ENCODE data around the gene CREB3L4. TPM values are rescaled to one million over a fixed set of nuclear protein-coding genes. Genes with fewer than 3 reads are reported as not detected.

CREB3L4 gene, protein sequence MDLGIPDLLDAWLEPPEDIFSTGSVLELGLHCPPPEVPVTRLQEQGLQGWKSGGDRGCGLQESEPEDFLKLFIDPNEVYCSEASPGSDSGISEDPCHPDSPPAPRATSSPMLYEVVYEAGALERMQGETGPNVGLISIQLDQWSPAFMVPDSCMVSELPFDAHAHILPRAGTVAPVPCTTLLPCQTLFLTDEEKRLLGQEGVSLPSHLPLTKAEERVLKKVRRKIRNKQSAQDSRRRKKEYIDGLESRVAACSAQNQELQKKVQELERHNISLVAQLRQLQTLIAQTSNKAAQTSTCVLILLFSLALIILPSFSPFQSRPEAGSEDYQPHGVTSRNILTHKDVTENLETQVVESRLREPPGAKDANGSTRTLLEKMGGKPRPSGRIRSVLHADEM
- 19.9 and 28.4 TPM in 2 replicates for total RNA-seq (2014; rRNA removed; shearing (Covaris generic))

DNA sequence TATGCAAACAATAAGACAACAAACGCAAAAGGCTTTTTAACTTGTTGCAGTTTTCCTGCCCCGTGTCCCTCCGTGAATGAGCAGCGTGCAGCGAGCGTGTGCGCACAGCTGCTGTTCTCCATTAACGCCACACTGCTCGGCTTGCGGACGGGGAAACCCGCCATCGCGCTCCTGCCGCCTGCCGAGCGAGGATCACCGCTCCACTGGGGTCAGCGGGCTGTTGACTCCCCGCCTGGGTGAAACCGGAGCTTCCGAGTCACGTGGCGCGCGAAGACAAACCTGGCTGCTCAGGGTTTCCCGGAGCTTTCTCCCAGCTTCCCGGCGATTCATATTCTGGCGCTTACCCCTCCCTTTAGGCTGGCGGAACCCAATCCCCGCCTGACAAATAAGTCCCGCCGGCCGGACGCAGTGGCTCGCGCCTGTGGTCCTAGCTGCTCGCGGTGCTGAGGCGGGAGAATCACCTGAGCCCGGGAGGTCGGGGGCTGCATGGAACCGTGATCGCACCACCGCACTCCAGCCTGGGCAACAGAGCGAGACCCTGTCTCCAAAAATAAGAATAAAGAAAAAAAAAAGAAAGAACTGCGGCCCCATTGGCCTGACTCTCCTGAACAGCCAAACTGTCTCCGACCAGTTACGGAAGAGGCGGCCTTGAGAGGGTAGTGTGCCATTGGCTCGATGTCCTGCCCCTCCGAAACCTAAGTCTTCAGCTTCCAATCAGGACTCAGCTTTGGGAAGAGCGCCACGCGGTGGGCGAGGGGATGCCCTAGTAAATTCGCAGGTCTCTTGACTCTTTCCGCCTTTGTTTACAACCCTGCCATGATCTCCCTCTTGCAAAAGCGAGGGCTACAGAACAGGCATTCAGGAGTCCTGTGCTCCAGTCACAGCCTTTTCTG is at the start of gene CREB3L4:
Gene CREB3L4 (plus strand): TSS at position 796 of the 893 bp plus-strand sequence. CDS start 624 bp downstream, outside the sequence.
- DNase-seq (ENCODE audit: low spot score) = peak; percentile 97

DNA sequence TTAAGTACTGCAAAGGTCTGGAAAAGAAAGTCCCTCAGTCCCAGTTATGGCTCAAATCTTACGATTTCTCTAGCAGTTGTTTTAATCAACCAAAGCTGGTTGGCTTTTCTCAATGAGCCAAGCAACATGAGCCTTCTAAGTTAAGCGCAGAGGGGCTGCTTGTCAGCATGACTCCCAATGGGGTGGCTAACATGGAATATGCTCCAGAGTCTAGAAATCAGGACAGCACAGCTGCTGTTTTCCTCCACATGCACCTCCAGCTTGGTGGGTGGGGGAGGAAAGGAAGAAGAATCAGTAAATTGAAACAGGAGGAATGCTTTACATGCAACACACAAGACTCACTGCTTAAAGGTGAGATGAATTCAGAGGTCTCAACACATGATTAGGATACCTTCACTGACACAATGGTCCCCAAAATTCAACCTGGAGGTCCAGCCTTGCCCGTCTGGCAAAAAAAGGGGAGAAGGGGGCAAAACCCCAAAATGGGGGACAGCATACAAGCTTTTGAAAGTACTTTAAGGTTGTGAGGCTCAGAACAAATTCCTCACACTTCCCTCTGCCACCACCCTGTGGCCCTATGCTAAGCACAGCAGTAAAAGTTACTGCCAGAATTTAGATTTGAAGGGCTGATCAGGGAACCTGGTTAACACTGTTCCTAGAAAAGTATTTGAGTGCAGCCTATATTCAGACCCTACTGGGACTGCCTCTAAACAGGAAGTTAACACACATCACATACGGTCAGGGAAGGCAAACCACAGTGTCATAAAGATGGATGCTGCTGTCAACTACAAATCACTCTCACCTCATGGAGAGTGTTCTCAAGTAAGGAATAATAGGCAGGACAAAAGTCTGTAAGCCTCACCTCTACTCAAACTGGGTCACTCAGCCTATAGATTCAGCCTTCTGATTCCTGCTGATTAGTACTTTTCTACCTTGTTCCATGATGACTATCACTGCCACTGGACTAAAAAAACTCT is 47.5 kb upstream of the CREB3L4 start:
- DNase-seq (ENCODE audit: low spot score) = peak; percentile 45

DNA sequence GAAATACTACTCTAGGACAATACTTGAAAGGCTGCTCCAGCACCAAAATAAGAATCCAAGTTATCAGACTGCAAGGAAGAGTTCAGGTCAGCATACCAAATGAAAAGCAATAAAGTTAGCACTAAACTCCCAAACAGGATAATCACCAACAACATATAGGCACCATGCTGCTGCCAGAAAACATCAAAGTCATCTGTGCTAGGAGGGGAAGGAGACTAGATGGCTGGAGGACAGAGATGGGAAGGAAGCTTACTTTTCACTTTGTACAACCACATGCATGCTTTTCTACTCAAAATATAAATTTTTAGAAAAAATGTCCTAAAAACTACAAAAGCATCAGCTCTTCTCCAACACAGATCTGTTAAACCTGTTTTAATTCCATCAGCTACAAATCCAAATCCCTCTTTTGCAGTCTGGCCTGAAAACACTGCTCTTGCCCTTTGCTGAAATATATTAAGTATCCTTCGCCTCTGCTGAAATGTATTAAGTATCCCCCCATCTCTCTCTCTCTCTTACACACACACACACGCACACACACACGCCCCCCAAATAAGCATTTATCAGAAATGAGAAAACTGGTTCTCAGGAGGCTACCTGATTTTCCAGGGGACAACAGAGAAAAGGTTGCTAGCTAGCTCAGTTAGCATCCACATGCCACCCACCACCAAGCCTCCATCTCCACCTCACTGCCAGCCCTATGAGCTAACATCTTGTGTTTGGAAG is 46.5 kb upstream of the CREB3L4 start:
- no peak for DNase-seq (ENCODE audit: low spot score)

DNA sequence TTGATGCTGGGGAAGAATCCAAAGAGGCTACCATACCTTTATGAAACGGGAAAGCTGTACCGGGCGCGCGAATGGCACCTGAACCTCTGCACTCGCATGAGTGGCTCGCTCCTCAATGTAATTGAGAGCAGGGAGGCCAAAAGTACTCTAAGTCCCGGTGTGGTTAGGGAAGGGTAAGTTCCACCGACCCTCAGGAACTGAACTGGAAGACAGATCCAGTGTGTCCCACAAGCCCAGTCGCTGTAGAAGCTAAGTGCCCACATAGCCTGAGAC is 46.0 kb upstream of the CREB3L4 start:
- DNase-seq (ENCODE audit: low spot score) = no peak

DNA sequence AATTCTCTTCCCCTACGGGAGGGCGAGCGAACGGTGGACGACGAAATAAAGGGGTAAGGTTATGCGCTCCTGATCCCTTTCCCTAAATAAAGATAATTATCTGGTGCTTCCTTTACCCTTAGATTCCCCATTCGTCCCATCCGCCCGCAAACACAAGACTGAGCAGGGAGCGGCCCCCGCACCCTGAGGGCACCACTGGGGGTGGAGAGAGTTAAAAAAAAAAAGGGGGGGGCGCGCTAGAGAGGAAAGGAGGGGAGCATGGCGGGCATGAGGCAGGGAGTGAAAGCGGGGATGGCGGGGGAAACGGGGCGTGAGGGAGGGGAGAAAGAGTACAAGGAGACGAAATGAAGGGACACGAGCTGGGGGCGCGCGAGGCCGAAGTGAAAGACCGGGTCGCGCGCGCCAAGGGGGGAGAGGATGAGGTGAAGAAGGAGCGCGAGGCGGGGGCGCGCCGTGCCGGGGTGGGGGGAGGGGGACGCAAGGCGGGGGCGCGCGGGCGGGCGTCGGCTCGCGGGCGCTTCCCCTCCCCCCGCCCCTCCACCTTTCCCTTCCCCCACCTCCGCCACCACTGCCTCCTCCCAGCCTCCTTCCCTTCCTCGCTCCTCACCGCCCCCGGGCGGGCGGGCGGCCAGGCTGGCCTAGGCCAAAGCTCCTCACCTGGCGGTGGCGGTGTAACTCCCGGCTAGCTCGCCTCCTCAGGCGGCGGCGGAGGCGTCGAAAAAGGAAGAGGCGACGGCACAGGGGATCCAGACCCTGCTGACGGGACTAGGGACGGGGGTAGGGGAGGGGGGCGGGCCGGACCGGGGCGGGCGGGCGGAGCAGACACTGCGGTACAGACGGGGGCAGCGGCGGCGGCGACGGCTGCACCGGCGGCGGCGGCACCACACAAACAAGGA is 45.4 kb upstream of the CREB3L4 start:
- DNase-seq (ENCODE audit: low spot score) = no peak

DNA sequence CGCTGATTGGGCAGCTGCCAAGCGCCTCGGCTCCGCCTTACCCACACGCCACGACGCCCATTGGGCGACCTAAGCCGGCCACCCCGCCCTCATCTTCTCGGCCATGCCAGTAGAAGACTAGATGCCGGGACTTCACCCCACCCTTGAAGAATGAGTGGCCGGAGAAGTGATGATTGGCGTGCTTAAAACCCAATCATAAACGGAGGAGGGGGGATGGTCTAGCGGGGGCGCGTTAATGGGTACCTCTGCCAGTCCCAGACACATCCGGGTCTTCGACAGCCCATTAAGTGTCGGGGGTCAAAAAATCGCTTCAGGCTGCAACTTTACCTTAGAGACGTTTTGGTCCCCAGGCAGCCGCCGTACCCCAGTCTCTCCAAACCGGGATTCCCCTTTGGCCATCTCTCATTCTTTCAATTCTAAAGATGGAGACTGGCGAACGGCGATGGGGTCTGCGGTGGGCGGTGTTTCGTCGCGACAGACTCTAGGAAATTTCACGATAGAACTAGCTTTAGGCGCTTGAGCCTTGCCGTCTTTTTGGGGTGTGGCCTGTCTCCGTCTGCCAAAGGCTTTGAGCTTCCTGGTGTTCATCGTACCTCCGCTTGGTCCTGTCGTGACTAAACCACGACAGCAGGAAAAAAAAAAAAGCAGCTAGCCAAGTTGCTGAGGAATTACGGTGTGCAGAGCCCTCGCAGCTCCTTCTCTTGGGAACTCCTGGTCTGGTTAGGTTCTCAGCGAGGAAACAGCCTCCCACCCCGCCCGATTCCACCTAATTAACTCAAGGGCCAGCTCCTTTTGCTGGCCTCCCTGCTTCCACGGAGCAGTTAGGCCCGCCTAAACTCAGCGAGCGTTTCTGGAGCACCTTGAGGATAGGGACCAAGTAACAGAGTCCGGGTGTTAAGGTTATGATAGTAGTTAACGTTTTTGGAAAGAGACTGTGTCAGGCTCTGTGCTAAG is 44.5 kb upstream of the CREB3L4 start, which contains the start of gene GATAD2B:
Gene GATAD2B (minus strand): TSS at position 1 of the 954 bp plus-strand sequence. CDS start 94,625 bp downstream, outside the sequence.
- peak; percentile 100 for DNase-seq (ENCODE audit: low spot score)

DNA sequence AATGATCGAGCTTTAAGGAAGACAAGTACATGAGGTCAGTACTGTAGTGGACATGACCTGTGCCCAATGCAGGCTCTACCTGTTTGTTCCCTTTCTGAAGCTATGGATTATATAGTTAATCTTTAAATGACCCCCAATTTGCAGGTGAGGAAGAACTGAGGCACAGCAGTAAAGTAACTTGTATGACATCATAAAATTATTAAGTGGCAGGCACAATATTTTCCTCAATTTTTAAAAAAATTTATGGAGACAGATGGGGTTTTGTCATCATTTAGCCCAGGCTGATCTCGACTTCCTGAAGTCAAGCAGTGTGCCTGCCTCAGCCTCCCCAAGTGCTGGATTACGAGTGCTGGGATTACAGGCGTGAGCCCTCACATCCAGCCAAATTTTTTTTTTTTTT is 41.3 kb upstream of the CREB3L4 start:
- no peak for DNase-seq (ENCODE audit: low spot score)

DNA sequence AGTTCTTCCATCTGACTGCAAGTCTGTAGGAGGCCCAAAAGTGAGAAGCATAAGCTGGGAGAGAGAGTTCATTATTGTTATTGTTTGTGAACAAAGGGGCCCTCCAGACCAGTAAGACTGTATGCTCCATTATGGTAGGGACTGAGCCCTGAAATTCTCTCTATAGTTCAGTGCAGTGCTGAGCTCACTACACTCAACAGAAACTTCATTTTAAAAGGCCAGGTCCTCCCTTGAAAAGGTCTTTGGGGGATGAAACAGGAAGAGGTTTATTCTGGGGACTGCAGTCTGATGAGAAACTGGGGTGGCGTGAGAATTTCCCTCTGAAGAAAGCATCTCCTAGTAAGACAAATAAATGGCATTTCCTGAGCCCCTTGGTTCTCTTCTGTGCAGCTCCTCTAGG is 39.5 kb upstream of the CREB3L4 start:
- no peak for DNase-seq (ENCODE audit: low spot score)

DNA sequence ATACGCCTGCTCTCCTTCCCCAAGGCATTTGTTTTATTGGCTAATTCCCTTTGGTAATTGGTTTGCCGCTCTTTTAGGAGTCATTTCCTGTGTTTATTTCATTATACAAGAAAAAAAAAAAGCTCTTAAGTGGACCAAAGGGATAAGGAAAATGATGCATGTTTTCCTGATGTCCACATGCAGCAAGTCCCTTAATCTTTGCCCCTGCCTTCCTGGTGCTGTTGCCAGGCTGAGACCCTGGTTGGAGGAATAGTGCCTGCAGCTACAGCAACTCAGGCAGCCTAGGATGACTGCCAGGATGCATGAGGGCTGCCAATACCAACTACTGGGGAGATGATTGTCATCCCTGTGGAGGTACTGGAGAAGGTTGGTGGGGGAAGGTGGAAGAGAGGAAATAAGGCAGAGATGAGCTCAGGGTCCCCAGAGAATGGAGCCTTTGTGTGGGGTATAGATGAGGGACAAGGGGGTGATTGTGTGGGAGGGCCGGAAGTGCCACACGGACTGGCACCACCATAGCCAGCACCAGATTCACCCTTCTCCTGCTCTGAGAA is 38.8 kb upstream of the CREB3L4 start:
- DNase-seq (ENCODE audit: low spot score) = no peak

DNA sequence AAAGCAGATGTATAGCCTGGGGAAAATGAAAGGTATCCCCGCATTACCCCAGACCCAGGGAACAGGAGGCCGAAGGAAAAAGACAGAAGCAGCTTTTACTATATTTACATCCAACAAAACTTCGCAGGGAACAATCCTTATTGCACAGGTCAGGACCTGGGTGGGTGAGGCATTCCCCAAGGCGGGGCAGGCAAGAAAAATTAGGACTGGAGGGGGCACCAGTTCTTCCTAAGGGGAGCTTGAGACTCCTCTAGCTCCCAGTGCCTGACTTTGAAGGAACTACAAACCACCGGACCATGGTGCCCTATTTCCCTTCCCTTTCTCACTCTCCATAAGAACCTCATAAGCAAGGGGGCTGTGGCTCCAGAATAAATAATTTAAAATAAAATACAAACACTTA is 38.3 kb upstream of the CREB3L4 start:
- DNase-seq (ENCODE audit: low spot score) = no peak

DNA sequence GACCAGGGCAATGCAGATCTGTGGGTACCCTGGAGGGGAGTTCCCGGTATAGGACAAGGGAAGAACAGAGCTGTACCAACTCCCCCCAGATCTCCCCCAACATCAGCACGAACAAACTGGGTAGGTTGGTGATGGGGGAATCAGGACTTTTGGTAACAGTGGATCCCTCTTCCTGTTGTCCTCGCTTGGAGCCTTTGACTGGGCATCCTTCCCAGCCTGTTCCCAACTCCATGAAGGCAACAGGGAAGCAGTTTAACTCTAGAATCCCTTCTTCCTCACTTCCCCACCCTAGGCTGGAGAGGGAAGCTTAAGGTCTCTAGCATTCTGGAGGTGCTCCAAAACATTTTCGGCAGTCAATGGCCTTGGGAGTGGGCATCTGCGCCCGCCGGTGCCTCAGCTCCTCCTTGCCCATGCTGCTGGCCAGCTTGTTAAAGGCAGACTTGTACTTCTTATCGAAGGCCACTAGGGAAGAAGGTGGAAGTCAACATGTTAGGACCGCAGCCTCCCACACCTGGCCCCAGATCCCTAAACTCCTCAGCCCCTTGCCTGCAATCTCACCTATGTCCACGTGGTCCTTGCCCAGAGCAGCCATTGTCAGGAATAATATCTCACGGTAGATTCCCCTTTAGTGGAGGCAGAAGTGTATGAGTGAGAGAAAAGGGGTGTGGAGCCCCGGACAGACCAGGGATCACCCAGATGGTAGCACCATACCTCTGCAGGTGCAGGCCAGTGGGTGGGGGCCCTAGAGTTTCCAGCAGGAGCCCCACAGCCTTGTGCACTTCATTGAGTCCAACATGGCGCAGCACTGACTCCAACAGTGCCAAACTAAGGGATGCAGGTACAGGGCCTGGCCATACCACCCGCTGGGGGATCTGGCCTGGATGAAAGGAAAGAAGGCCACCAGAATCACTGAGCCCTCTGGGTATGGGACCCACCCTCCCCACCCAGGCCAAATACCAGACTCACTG is 37.4 kb upstream of the CREB3L4 start:
- DNase-seq (ENCODE audit: low spot score) = no peak

DNA sequence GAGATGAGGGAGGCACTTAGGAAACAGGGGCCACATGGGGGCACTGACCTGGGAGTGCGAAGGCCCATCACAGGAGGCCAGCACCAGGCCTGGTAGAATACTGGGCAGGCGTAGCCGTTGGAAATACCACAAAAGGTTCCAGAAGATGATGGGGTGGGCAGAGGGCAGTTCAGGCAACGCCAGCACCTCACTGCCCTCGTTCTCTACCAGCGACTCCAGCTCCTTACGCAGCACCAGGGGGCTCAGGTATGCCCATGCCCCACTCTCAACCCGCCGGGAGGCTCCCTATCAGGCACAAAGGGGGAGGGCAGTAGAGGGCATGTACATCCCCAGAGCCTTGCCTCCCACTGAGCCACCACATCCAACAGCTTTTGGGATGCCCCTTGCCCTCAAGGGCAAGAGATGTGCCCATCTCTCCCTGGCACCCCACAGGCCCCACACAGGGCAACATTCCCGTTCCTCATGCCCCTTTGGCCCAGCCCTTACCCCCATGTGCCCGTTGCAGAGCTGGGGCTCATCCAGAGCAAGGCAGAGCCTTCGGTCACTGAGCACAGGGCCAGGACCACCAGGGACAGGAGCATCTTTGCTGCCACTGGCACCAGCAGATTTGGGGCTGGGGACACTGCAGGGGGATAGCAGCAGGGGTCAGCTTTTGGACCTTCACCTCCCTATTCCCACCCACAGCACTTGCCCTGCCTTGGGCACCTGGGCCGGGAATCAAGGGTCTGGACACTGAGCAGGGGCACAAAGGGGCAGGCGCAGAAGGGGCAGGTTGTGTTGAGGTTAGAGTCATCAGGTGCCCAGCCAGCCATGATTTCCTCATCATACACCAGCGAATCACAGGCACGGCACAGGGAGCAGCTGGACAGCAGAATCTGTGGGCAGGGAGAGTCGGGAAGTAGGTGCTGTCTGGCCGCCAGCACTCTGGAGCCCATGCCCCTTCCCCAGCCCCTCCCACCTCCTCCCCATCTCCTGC is 35.3 kb upstream of the CREB3L4 start:
- no peak for DNase-seq (ENCODE audit: low spot score)

DNA sequence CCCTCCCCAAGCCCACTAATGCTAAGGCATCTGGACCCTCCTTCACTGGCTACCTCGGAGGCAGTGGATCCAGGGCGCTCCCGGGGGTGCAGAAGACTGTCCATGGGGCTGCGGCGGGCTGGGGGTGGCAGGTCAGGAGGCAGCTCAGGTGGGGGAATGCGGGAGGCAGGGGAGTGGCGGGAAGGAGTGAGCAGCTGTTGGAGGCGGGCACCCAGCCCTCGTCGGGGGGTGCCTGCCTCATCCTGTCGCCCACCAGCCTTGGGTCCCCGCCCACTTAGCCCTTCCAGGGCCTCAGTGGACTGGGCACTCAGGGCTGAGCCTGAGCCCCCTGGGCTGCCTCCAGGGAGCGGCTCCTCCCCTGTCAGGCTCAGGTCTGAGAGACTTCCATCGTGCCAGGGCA is 34.3 kb upstream of the CREB3L4 start:
- DNase-seq (ENCODE audit: low spot score) = no peak

DNA sequence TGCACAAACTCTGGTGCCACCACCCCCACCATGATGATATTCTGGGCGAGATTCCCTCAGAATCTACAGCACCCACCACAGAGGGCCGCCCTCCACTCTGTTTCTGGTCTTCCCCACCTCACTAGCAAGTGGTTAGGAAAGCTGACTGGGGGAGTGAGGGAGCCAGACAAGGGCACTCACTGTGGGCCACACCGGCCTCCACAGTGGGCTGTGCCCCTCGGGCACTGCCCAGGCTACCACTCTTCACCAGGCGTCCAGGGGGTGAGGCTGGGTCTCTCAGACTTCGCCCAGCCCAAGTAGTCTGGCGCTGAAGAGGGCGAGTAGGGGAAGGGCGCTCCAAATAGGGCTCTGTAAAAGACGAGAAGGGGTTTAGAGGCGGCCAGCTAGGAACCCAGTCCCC is 33.7 kb upstream of the CREB3L4 start:
- no peak for DNase-seq (ENCODE audit: low spot score)

DNA sequence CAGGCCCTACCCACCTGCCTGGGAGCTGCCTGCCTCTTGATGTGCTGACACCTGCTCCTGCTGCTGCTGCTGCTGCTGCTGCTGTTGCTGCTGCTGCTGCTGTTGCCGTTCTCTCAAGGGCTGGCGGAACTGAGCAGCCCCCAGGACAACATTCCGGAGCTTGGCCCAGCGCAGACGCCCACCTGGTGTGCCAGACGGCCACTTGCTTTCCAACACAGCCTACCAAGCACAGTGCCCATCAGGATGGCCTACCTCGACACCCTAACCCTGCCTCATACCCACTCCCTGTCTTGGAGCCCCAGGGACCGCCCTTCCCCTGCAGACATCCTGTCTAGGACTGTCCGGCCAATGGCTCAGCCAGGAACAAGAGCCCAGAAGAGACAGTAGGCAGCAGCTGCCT is 33.0 kb upstream of the CREB3L4 start:
- no peak for DNase-seq (ENCODE audit: low spot score)

All from A172 (cell line).